Panc1 (cell line): ENCODE measurements around the gene RRP12.

Experiments used
- CTCF ChIP-seq: fragments of 450-650 bp; IDR thresholded peaks from 2 replicates; pipeline ENCODE4 v1.5.1; 2017; ENCODE audit warnings: mild to moderate bottlenecking
- POLR2AphosphoS5 ChIP-seq: IDR thresholded peaks from 2 replicates; pipeline ENCODE4 v1.6.1; 2012; ENCODE audit warnings: mild to moderate bottlenecking, low read depth, low read length, moderate library complexity
- REST ChIP-seq, 2 experiments: IDR thresholded peaks; 2 replicates each; pipeline ENCODE4 v1.6.1; 2011 to 2012; ENCODE audit warnings: low read depth in 2 of 2, control low read depth in 1 of 2, low read length in 1 of 2, mild to moderate bottlenecking in 1 of 2, moderate library complexity in 1 of 2; ENCODE audit not compliant: insufficient read depth in 1 of 2
- SIN3A ChIP-seq: IDR thresholded peaks from 2 replicates; pipeline ENCODE4 v1.6.1; 2012; ENCODE audit warnings: low read depth, mild to moderate bottlenecking, low read length, moderate library complexity, borderline replicate concordance; ENCODE audit not compliant: insufficient read depth
- TCF7L2 ChIP-seq: IDR thresholded peaks from 2 replicates; pipeline ENCODE4 v1.6.1; 2011; ENCODE audit warnings: mild to moderate bottlenecking, low read depth, low read length, inconsistent platforms

- TF ChIP-seq CTCF (no peak), POLR2AphosphoS5 (no peak), REST (IDR thresholded peaks at IDR 0.05; ENCODE audit: insufficient read depth in 1 of 2, low read depth in 2 of 2, low read length in 1 of 2) (no peak), TCF7L2 (no peak), SIN3A (no peak)
These were observed 7.4 kb upstream of the RRP12 start for GRCh38 chr10:97408496-97408992.
